ENCODE measurements around the gene UBR3. TPM values are rescaled to one million over a fixed set of nuclear protein-coding genes. Genes with fewer than 3 reads are reported as not detected.
A peak's percentile ranks its signal among the peaks of the same experiment; 100 is the strongest.

UBR3 gene
- total RNA-seq, 2 experiments from 2014 or later, result 13.6 to 15.3 TPM

DNA sequence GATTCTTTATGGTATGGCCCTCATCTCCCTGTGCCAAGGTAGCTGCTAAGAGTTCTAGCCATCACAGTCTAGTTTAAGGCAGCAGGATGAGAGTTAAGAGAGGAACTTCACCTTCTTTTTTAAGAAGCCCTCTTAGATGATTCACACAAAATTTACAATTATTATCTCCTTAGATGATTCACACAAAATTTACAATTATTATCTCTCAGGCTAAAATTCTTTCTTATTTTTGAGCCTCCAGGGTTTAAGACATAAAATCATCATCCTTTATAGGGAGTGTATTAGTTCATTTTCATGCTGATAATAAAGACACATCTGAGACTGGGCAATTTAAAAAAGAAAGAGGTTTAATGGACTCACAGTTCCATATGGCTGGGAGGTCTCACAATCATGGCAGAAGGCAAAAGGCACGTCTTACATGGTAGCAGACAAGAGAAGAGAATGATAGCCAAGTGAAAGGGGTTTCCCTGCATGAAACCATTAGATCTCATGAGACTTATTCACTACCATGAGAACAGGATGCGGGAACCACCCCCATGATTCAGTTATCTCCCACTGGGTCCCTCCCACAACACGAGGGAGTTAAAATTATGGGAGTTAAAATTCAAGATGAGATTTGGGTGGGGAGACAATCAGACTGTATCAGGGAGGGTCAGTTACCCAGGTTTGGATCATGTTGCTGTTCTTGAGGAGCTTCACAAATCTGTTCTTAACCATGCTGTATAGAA lies 217.7 kb downstream of the UBR3 start:
- H3K36me3 Mint-ChIP-seq (ENCODE audit: low read depth), result peaks cover 8% of the 10 kb centered on the region
- H3K27me3 Mint-ChIP-seq (ENCODE audit: low read depth), result no peaks in the 10 kb centered on the region
- intact Hi-C loops (cut with micrococcal nuclease), result no loop called here
- no peak overlapping the region for H3K27ac Mint-ChIP-seq
- no peaks in the 10 kb centered on the region for H3K4me1 Mint-ChIP-seq (ENCODE audit: low read depth)
- DNase-seq, result no peak
- H3K4me3 Mint-ChIP-seq, result no peak overlapping the region
- H3K9me3 Mint-ChIP-seq, result no peaks in the 10 kb centered on the region
- CTCF ChIA-PET, result no interaction called here

DNA sequence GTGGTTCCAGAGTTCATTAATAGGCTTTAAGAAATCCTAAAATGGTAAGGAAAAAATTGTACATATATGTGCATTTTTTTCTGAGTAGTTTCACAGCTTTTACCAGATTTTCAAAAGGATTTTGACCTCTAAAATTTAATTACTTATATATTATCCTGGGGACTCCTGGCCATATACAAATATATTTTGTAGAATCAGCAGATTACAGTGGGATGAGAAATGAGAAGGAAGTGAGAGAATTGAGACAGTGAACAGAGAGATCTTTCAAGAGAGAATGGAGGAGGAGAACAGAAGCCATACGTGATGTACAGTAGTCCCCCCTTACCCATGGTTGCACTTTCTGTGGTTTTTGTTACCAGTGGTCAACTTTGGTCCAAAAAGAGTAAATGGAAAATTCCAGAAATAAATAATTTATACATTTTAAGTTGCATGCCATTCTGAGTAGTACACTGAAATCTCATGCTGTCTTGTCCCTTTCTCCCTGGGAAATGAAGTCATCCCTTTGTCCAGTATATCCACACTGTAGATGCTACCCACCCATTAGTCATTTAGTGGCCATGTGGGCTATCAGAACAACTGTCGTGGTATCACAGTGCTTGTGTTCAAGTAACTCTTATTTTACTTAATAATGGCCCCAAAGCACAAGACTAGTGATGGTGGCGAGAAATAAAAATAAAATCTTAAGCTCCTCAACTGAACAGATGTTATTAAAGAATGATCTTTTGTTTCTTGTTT lies 220.2 kb downstream of the UBR3 start:
- Mint-ChIP-seq H3K9me3 (no peaks in the 10 kb centered on the region), H3K36me3 (ENCODE audit: low read depth) (peaks cover 11% of the 10 kb centered on the region), H3K27ac (no peak overlapping the region), H3K27me3 (ENCODE audit: low read depth) (no peaks in the 10 kb centered on the region), H3K4me1 (ENCODE audit: low read depth) (no peaks in the 10 kb centered on the region), H3K4me3 (no peak overlapping the region)
- DNase-seq, result no peak
- intact Hi-C loops (cut with micrococcal nuclease), result no loop called here
- CTCF ChIA-PET, result no interaction called here

DNA sequence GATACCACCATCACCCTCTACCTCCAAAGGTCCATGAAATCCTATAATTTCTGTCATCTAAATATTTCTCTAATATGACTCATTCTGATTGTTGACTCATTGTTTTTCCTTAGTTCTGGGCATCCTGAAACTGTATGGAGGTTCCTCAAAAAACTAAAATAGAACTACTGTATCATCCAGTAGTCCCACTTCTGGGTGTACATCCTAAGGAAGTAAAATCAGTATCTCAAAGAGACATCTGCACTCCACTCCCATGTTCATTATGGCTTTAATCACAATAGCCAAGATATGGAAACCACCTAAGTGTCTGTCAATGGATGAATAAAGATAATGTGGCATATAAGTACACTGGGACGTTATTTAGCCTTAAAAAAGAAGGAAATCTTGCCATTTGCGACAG lies 224.9 kb downstream of the UBR3 start:
- no peak overlapping the region for H3K4me3 Mint-ChIP-seq
- intact Hi-C loops (cut with micrococcal nuclease), result no loop called here
- H3K9me3 Mint-ChIP-seq, result no peaks in the 10 kb centered on the region
- peaks cover 11% of the 10 kb centered on the region for H3K36me3 Mint-ChIP-seq (ENCODE audit: low read depth)
- H3K27ac Mint-ChIP-seq, result peak overlapping the region; percentile 8
- no peaks in the 10 kb centered on the region for H3K27me3 Mint-ChIP-seq (ENCODE audit: low read depth)
- DNase-seq, result no peak
- CTCF ChIA-PET, result no interaction called here
- H3K4me1 Mint-ChIP-seq (ENCODE audit: low read depth), result no peaks in the 10 kb centered on the region

DNA sequence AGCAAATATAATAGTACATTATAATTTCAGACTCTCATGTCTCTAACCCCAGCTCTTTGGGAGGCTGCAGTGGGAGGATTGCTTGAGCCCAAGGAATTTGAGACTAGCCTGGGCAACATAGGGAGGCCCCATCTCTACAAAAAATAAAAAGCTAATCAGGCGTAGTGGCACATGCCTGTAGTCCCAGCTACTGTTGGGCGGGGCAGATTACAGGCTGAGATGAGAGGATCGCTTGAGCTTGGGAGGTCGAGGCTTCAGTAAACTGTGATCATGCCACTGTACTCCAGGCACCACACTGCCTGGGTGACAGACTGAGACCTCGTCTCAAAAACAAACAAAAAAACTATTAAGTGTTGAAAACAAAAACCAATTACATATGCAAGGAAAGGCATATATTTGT lies 227.7 kb downstream of the UBR3 start:
- no peak for DNase-seq
- H3K4me1 Mint-ChIP-seq (ENCODE audit: low read depth), result no peaks in the 10 kb centered on the region
- H3K36me3 Mint-ChIP-seq (ENCODE audit: low read depth), result peaks cover 19% of the 10 kb centered on the region
- intact Hi-C loops (cut with micrococcal nuclease), result no loop called here
- CTCF ChIA-PET, result no interaction called here
- H3K27ac Mint-ChIP-seq, result no peak overlapping the region
- no peaks in the 10 kb centered on the region for H3K27me3 Mint-ChIP-seq (ENCODE audit: low read depth)
- H3K9me3 Mint-ChIP-seq, result no peaks in the 10 kb centered on the region
- no peak overlapping the region for H3K4me3 Mint-ChIP-seq

GRCh38 chr2:170056900-170057299 lies 229.6 kb downstream of the UBR3 start:
- intact Hi-C loops (cut with micrococcal nuclease), result no loop called here
- H3K27ac Mint-ChIP-seq, result no peak overlapping the region
- no peaks in the 10 kb centered on the region for H3K27me3 Mint-ChIP-seq (ENCODE audit: low read depth)
- no peaks in the 10 kb centered on the region for H3K9me3 Mint-ChIP-seq
- no peaks in the 10 kb centered on the region for H3K4me1 Mint-ChIP-seq (ENCODE audit: low read depth)
- peaks cover 21% of the 10 kb centered on the region for H3K36me3 Mint-ChIP-seq (ENCODE audit: low read depth)
- H3K4me3 Mint-ChIP-seq, result no peak overlapping the region
- no peak for DNase-seq
- CTCF ChIA-PET, result no interaction called here

DNA sequence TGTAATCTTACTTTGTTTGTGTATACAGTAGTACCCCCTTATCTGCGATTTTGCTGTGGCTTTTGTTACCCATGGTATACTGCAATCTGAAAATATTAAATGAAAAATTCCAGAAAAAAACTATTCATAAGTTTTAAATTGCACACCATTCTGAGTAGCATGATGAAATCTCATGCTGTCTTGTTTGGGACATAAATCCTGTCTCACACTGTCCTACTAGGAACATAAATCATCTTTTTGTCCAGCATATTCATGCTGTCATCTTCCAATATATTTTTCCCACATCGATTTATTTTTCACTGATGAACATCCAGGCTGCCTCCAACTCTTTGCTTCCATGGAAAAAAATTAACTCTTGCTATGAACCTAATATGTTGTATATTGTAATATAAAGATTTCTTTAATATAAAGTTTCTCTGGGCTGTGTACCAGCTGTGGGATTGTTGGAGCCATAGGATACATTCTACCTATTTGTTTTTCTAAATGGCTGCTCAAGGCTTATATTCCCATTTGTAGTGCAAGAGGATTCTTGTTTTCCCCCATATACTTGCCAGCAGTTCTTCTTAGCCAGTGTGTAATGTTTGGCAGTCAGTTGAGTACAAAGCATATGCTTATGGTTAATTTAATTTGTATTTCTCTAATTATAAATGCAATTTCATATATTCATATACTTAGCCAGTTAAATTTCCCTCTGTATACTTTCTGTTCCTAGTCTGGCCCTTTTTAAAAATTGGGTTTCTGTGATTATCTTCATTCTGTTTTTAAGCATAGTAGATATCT lies 236.4 kb downstream of the UBR3 start:
- Mint-ChIP-seq H3K4me1 (ENCODE audit: low read depth) (no peaks in the 10 kb centered on the region), H3K36me3 (ENCODE audit: low read depth) (peaks cover 33% of the 10 kb centered on the region), H3K27me3 (ENCODE audit: low read depth) (no peaks in the 10 kb centered on the region), H3K4me3 (no peak overlapping the region), H3K9me3 (peaks cover 4% of the 10 kb centered on the region), H3K27ac (no peak overlapping the region)
- DNase-seq, result no peak
- intact Hi-C loops (cut with micrococcal nuclease), result no loop called here
- CTCF ChIA-PET, result interaction anchor here (0.7 kb wide), 2 partner anchors 260 to 280 kb away, joined by 3 read pairs; no protein-coding TSS in a partner anchor

- CTCF ChIA-PET, result no interaction called here
Observed at GRCh38 chr2:170070778-170071177, 243.5 kb downstream of the UBR3 start.

GRCh38 chr2:170073288-170073687 lies 246.0 kb downstream of the UBR3 start:
- H3K27ac Mint-ChIP-seq, result no peak overlapping the region

More at GRCh38 chr2:170070778-170071177, 243.5 kb downstream of the UBR3 start:
- no peak for DNase-seq
- Mint-ChIP-seq H3K36me3 (ENCODE audit: low read depth) (peaks cover 45% of the 10 kb centered on the region), H3K4me1 (ENCODE audit: low read depth) (no peaks in the 10 kb centered on the region), H3K27me3 (ENCODE audit: low read depth) (no peaks in the 10 kb centered on the region), H3K9me3 (peaks cover 18% of the 10 kb centered on the region), H3K27ac (no peak overlapping the region), H3K4me3 (no peak overlapping the region)
- intact Hi-C loops (cut with micrococcal nuclease), result no loop called here

GRCh38 chr2:170076189-170076588 lies 248.9 kb downstream of the UBR3 start:
- Mint-ChIP-seq H3K27ac (no peak overlapping the region), H3K9me3 (peaks cover 5% of the 10 kb centered on the region), H3K27me3 (ENCODE audit: low read depth) (no peaks in the 10 kb centered on the region), H3K4me1 (ENCODE audit: low read depth) (no peaks in the 10 kb centered on the region), H3K36me3 (ENCODE audit: low read depth) (peaks cover 29% of the 10 kb centered on the region), H3K4me3 (no peak overlapping the region)
- intact Hi-C loops (cut with micrococcal nuclease), result no loop called here
- DNase-seq, result no peak
- CTCF ChIA-PET, result no interaction called here

More at GRCh38 chr2:170073288-170073687, 246.0 kb downstream of the UBR3 start:
- Mint-ChIP-seq H3K4me3 (no peak overlapping the region), H3K9me3 (peaks cover 15% of the 10 kb centered on the region), H3K36me3 (ENCODE audit: low read depth) (peaks cover 42% of the 10 kb centered on the region), H3K27me3 (ENCODE audit: low read depth) (no peaks in the 10 kb centered on the region), H3K4me1 (ENCODE audit: low read depth) (no peaks in the 10 kb centered on the region)
- CTCF ChIA-PET, result interaction anchor here (1.3 kb wide), 1 partner anchor 12 kb away, joined by 3 read pairs; no protein-coding TSS in a partner anchor
- DNase-seq, result no peak
- intact Hi-C loops (cut with micrococcal nuclease), result no loop called here

- CTCF ChIA-PET, result interaction anchor here (0.6 kb wide), 1 partner anchor 213 kb away, joined by 5 read pairs; no protein-coding TSS in a partner anchor
- Mint-ChIP-seq H3K27me3 (ENCODE audit: low read depth) (no peaks in the 10 kb centered on the region), H3K4me1 (ENCODE audit: low read depth) (no peaks in the 10 kb centered on the region), H3K9me3 (no peaks in the 10 kb centered on the region), H3K4me3 (no peak overlapping the region), H3K36me3 (ENCODE audit: low read depth) (peaks cover 26% of the 10 kb centered on the region), H3K27ac (no peak overlapping the region)
- intact Hi-C loops (cut with micrococcal nuclease), result no loop called here
- DNase-seq, result no peak
Observed at GRCh38 chr2:170077830-170078569, 250.7 kb downstream of the UBR3 start.

DNA sequence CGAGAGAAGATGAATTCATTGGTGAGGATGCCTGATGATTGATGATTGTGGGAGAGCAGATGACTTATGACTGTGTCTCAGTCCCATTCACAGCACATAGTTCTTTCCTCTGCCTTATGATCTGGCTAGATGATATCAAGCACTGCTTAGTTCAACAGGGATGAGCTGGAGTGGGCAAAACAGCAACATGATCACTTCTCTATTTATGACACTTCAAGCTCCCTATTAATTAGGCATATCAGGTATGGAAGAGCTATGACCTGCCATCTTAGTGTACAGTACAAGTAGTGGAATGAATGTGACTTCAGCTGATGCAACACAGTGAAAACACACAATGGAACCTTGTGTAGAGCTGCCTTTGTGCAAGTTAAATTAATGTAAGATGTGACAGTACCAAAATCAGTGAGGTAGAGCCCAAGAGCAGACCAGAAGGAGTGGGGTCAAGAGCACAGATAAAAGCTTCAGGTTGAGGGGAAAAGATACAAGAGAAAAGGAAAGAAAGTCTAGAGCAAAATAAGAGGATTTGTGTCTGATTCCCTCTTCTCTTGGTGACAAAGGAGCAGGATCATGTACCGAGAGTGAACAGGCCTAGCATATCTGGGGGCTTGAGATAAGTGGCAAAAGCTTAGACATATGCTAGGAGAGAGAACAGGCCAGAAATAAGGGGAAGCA lies 257.7 kb downstream of the UBR3 start:
- CTCF ChIA-PET, result interaction anchor here (1.1 kb wide), 1 partner anchor 12 kb away, joined by 3 read pairs; no protein-coding TSS in a partner anchor
- Mint-ChIP-seq H3K27me3 (ENCODE audit: low read depth) (no peaks in the 10 kb centered on the region), H3K9me3 (peaks cover 3% of the 10 kb centered on the region), H3K4me1 (ENCODE audit: low read depth) (no peaks in the 10 kb centered on the region), H3K4me3 (no peak overlapping the region), H3K36me3 (ENCODE audit: low read depth) (peaks cover 6% of the 10 kb centered on the region), H3K27ac (no peak overlapping the region)
- DNase-seq, result no peak
- intact Hi-C loops (cut with micrococcal nuclease), result no loop called here
